Measurements from ENCODE around the gene FBXO17.
"Not testable (repeated sequence)": the region's sequence is repeated elsewhere in the genome, so short reads cannot be mapped to it uniquely, and the experiment has no call there.

Gene FBXO17

DNA sequence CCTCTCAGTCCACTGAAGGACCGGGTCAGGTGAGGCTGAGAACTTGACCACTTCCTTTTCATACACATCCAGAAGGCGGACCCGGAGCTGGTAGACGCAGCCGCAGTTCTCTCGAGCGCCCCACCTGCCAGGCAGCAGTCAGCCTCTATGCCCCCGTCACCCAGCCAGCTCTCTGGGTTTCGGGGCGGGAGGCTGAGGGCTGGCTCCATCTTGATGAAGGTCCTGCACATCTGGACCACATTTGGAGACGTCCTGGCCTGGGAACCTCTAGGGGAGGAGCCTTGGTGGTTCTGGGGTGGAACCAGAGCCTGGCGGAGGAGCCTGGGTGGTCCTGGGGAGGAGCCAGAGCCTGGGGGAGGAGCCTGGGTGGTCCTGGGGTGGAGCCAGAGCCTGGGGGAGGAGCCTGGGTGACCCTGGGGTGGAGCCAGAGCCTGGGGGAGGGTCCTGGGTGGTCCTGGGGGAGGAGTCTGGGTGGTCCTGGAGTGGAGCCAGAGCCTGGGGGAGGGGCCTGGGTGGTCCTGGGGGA is 30.5 kb downstream of the FBXO17 start:
- no peaks in the 10 kb centered on the region for H3K9me3 Mint-ChIP-seq
- H3K27ac Mint-ChIP-seq: no peak overlapping the region
- DNase-seq (ENCODE audit: low spot score): no peak
- H3K27me3 Mint-ChIP-seq (ENCODE audit: low read depth): peaks cover 15% of the 10 kb centered on the region
- H3K4me1 Mint-ChIP-seq (ENCODE audit: low read depth): peaks cover 4% of the 10 kb centered on the region
- no peak overlapping the region for H3K4me3 Mint-ChIP-seq
- no peaks in the 10 kb centered on the region for H3K36me3 Mint-ChIP-seq (ENCODE audit: low read depth)

- H3K36me3 Mint-ChIP-seq (ENCODE audit: low read depth): no peaks in the 10 kb centered on the region
- H3K4me3 Mint-ChIP-seq: no peak overlapping the region
- no peak overlapping the region for H3K27ac Mint-ChIP-seq
- H3K27me3 Mint-ChIP-seq (ENCODE audit: low read depth): peaks cover 11% of the 10 kb centered on the region
- H3K4me1 Mint-ChIP-seq (ENCODE audit: low read depth): peaks cover 6% of the 10 kb centered on the region
- DNase-seq (ENCODE audit: low spot score): no peak
- H3K9me3 Mint-ChIP-seq: no peaks in the 10 kb centered on the region
Observed at GRCh38 chr19:38942471-38943181, 32.9 kb downstream of the FBXO17 start.

- Mint-ChIP-seq H3K27ac (no peak overlapping the region), H3K4me1 (ENCODE audit: low read depth) (peaks cover 6% of the 10 kb centered on the region), H3K27me3 (ENCODE audit: low read depth) (peaks cover 11% of the 10 kb centered on the region), H3K9me3 (no peaks in the 10 kb centered on the region), H3K4me3 (no peak overlapping the region), H3K36me3 (ENCODE audit: low read depth) (no peaks in the 10 kb centered on the region)
- no peak for DNase-seq (ENCODE audit: low spot score)
Observed at GRCh38 chr19:38941979-38942378, 33.6 kb downstream of the FBXO17 start.

GRCh38 chr19:38941466-38941865 is 34.1 kb downstream of the FBXO17 start:
- not testable (repeated sequence) for H3K9me3 Mint-ChIP-seq; DNase-seq (ENCODE audit: low spot score); H3K36me3 Mint-ChIP-seq (ENCODE audit: low read depth); H3K27ac Mint-ChIP-seq; H3K4me3 Mint-ChIP-seq; H3K4me1 Mint-ChIP-seq (ENCODE audit: low read depth)
- H3K27me3 Mint-ChIP-seq (ENCODE audit: low read depth): peaks cover 11% of the 10 kb centered on the region

DNA sequence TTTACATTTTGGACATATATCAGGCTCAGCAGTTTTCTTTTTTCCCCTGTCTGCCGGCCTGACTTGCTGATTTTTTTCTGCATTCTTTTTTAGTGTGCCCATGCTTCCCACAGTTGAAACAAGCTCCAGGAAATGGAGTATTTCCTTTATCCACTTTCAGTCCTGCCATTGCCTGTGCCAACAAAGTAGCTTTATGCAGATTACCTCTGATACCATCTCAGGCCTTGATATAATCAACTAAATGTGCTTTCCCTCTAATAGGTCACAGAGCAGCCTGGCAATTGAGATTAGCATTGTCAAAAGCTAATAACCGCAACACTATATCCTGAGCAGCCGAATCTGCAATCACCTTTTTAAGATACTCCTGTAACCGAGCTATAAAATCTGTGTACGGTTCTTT is 35.6 kb downstream of the FBXO17 start:
- DNase-seq (ENCODE audit: low spot score): no peak
- no peak overlapping the region for H3K4me3 Mint-ChIP-seq

DNA sequence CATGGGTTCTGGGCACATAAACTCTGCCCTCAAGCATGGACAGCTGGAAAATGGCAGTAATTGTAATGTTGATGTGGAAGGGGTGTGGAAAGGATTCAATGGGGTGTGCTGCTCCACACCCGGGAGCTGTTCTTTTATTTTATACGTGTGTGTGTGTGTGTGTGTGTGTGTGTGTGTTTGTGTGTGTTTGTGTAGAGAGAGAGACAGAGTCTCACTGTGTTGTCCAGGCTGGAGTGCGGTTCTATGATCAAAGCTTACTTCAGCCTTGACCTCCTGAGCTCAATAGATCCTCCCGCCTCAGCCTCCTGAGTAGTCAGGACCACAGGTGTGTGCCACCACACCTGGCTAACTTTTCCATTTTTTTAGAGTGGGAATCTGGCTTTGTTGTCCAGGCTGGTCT is 42.0 kb downstream of the FBXO17 start:
- Mint-ChIP-seq H3K27ac (no peak overlapping the region), H3K27me3 (ENCODE audit: low read depth) (no peaks in the 10 kb centered on the region), H3K9me3 (no peaks in the 10 kb centered on the region), H3K36me3 (ENCODE audit: low read depth) (peaks cover 36% of the 10 kb centered on the region), H3K4me1 (ENCODE audit: low read depth) (peaks cover 13% of the 10 kb centered on the region), H3K4me3 (no peak overlapping the region)
- no peak for DNase-seq (ENCODE audit: low spot score)

More for the DNA sequence above, 35.6 kb downstream of the FBXO17 start:
- H3K9me3 Mint-ChIP-seq: no peaks in the 10 kb centered on the region
- peaks cover 11% of the 10 kb centered on the region for H3K27me3 Mint-ChIP-seq (ENCODE audit: low read depth)
- peaks cover 9% of the 10 kb centered on the region for H3K36me3 Mint-ChIP-seq (ENCODE audit: low read depth)
- H3K27ac Mint-ChIP-seq: no peak overlapping the region
- H3K4me1 Mint-ChIP-seq (ENCODE audit: low read depth): peaks cover 6% of the 10 kb centered on the region

GRCh38 chr19:38932425-38933179 is 42.9 kb downstream of the FBXO17 start:
- Mint-ChIP-seq H3K27me3 (ENCODE audit: low read depth) (no peaks in the 10 kb centered on the region), H3K9me3 (no peaks in the 10 kb centered on the region), H3K4me1 (ENCODE audit: low read depth) (peaks cover 18% of the 10 kb centered on the region), H3K27ac (no peak overlapping the region), H3K4me3 (peak overlapping the region; percentile 50), H3K36me3 (ENCODE audit: low read depth) (peaks cover 40% of the 10 kb centered on the region)
- DNase-seq (ENCODE audit: low spot score): peak; percentile 23

GRCh38 chr19:38931521-38931793 is 44.1 kb downstream of the FBXO17 start:
- H3K4me1 Mint-ChIP-seq (ENCODE audit: low read depth): peaks cover 18% of the 10 kb centered on the region
- H3K36me3 Mint-ChIP-seq (ENCODE audit: low read depth): peaks cover 40% of the 10 kb centered on the region
- DNase-seq (ENCODE audit: low spot score): no peak
- H3K4me3 Mint-ChIP-seq: peak overlapping the region; percentile 88
- H3K9me3 Mint-ChIP-seq: no peaks in the 10 kb centered on the region
- peak overlapping the region; percentile 99 for H3K27ac Mint-ChIP-seq
- H3K27me3 Mint-ChIP-seq (ENCODE audit: low read depth): no peaks in the 10 kb centered on the region

GRCh38 chr19:38930776-38931520 is 44.6 kb downstream of the FBXO17 start, which contains the start of gene MRPS12:
Gene MRPS12 (plus strand): TSS chr19:38930944. CDS start chr19:38931295, 351 bp downstream.
- H3K27me3 Mint-ChIP-seq (ENCODE audit: low read depth): no peaks in the 10 kb centered on the region
- peaks cover 39% of the 10 kb centered on the region for H3K36me3 Mint-ChIP-seq (ENCODE audit: low read depth)
- H3K27ac Mint-ChIP-seq: peak within 1 kb of the TSS; percentile 99
- H3K9me3 Mint-ChIP-seq: no peaks in the 10 kb centered on the region
- H3K4me1 Mint-ChIP-seq (ENCODE audit: low read depth): peaks cover 19% of the 10 kb centered on the region
- peak within 1 kb of the TSS; percentile 88 for H3K4me3 Mint-ChIP-seq
- peak; percentile 98 for DNase-seq (ENCODE audit: low spot score)

GRCh38 chr19:38929929-38930775 is 45.4 kb downstream of the FBXO17 start, which contains the start of gene SARS2:
Gene SARS2 (minus strand): TSS chr19:38930763. CDS start chr19:38930736, 27 bp downstream.
- DNase-seq (ENCODE audit: low spot score): peak; percentile 92
- peaks cover 33% of the 10 kb centered on the region for H3K36me3 Mint-ChIP-seq (ENCODE audit: low read depth)
- peak within 1 kb of the TSS; percentile 99 for H3K27ac Mint-ChIP-seq
- H3K4me1 Mint-ChIP-seq (ENCODE audit: low read depth): peaks cover 19% of the 10 kb centered on the region
- H3K27me3 Mint-ChIP-seq (ENCODE audit: low read depth): no peaks in the 10 kb centered on the region
- H3K4me3 Mint-ChIP-seq: peak within 1 kb of the TSS; percentile 88
- no peaks in the 10 kb centered on the region for H3K9me3 Mint-ChIP-seq

- Mint-ChIP-seq H3K27ac (peak overlapping the region; percentile 84), H3K4me3 (peak overlapping the region; percentile 88), H3K27me3 (ENCODE audit: low read depth) (no peaks in the 10 kb centered on the region), H3K9me3 (no peaks in the 10 kb centered on the region), H3K4me1 (ENCODE audit: low read depth) (peaks cover 18% of the 10 kb centered on the region), H3K36me3 (ENCODE audit: low read depth) (peaks cover 23% of the 10 kb centered on the region)
- no peak for DNase-seq (ENCODE audit: low spot score)
Observed at GRCh38 chr19:38928391-38929001, 47.0 kb downstream of the FBXO17 start.

GRCh38 chr19:38924388-38924787 is 51.2 kb downstream of the FBXO17 start:
- Mint-ChIP-seq H3K27me3 (ENCODE audit: low read depth) (no peaks in the 10 kb centered on the region), H3K36me3 (ENCODE audit: low read depth) (peaks cover 13% of the 10 kb centered on the region), H3K4me3 (no peak overlapping the region), H3K4me1 (ENCODE audit: low read depth) (peaks cover 7% of the 10 kb centered on the region), H3K27ac (no peak overlapping the region), H3K9me3 (no peaks in the 10 kb centered on the region)
- no peak for DNase-seq (ENCODE audit: low spot score)

- peaks cover 8% of the 10 kb centered on the region for H3K36me3 Mint-ChIP-seq (ENCODE audit: low read depth)
- peaks cover 1% of the 10 kb centered on the region for H3K4me1 Mint-ChIP-seq (ENCODE audit: low read depth)
- H3K27ac Mint-ChIP-seq: no peak overlapping the region
- H3K27me3 Mint-ChIP-seq (ENCODE audit: low read depth): no peaks in the 10 kb centered on the region
- DNase-seq (ENCODE audit: low spot score): no peak
- no peaks in the 10 kb centered on the region for H3K9me3 Mint-ChIP-seq
- no peak overlapping the region for H3K4me3 Mint-ChIP-seq
Observed at GRCh38 chr19:38922482-38922881, 53.1 kb downstream of the FBXO17 start.
